H54 (cell line): ENCODE measurements around the gene FOXO3.

Experiments used
- DNase-seq: peaks from one replicate; pipeline ENCODE4 v3.0.0; 2011; ENCODE audit warnings: low spot score, mixed read lengths; ENCODE audit not compliant: insufficient read length
- FAIRE-seq: peaks from 3 replicates; lab custom pipeline; 2011; peaks lifted over from hg19 to GRCh38; lab: Jason Lieb, UNC
- POLR2A ChIP-seq: IDR thresholded peaks from 2 replicates; pipeline ENCODE4 v1.6.1; 2011; ENCODE audit warnings: low read depth, mild to moderate bottlenecking, low read length

FOXO3 gene

GRCh38 chr6:108702106-108702851 lies 141.6 kb downstream of the FOXO3 start:
- TF ChIP-seq POLR2A, result no peak
- no peak for FAIRE-seq

GRCh38 chr6:108706649-108707048 lies 145.9 kb downstream of the FOXO3 start:
- TF ChIP-seq POLR2A, result no peak
- no peak for FAIRE-seq
- no peak for DNase-seq

More at GRCh38 chr6:108702106-108702851, 141.6 kb downstream of the FOXO3 start:
- no peak for DNase-seq

- TF ChIP-seq POLR2A, result no peak
- DNase-seq (no peak), FAIRE-seq (no peak)
These were observed 146.7 kb downstream of the FOXO3 start for GRCh38 chr6:108707328-108707976.

GRCh38 chr6:108710030-108710429 lies 149.3 kb downstream of the FOXO3 start:
- no peak for DNase-seq
- no peak for TF ChIP-seq POLR2A
- FAIRE-seq, result no peak

GRCh38 chr6:108710551-108710950 lies 149.8 kb downstream of the FOXO3 start:
- no peak for FAIRE-seq
- DNase-seq, result no peak
- no peak for TF ChIP-seq POLR2A

- no peak for DNase-seq
- no peak for FAIRE-seq
- TF ChIP-seq POLR2A, result no peak
These were observed 150.4 kb downstream of the FOXO3 start for GRCh38 chr6:108711071-108711470.

GRCh38 chr6:108711826-108712225 lies 151.1 kb downstream of the FOXO3 start:
- FAIRE-seq (no peak), DNase-seq (no peak)
- no peak for TF ChIP-seq POLR2A

GRCh38 chr6:108712946-108713345 lies 152.2 kb downstream of the FOXO3 start:
- FAIRE-seq (no peak), DNase-seq (no peak)
- TF ChIP-seq POLR2A, result no peak

GRCh38 chr6:108714101-108714765 lies 153.5 kb downstream of the FOXO3 start:
- no peak for FAIRE-seq
- TF ChIP-seq POLR2A, result no peak
- no peak for DNase-seq

GRCh38 chr6:108714766-108715414 lies 154.2 kb downstream of the FOXO3 start:
- no peak for DNase-seq
- no peak for TF ChIP-seq POLR2A
- FAIRE-seq, result no peak

- FAIRE-seq, result no peak
These were observed 155.1 kb downstream of the FOXO3 start for GRCh38 chr6:108715832-108716231.

GRCh38 chr6:108716801-108717791 lies 156.4 kb downstream of the FOXO3 start:
- FAIRE-seq, result no peak
- TF ChIP-seq POLR2A, result no peak
- no peak for DNase-seq

More at GRCh38 chr6:108715832-108716231, 155.1 kb downstream of the FOXO3 start:
- no peak for DNase-seq
- no peak for TF ChIP-seq POLR2A

GRCh38 chr6:108719477-108719876 lies 158.8 kb downstream of the FOXO3 start:
- no peak for DNase-seq
- no peak for TF ChIP-seq POLR2A
- FAIRE-seq, result no peak
